ENCODE measurements around the gene SPEF1. TPM values are rescaled to one million over a fixed set of nuclear protein-coding genes. Genes with fewer than 3 reads are reported as not detected.

SPEF1 gene
- total and polyA plus RNA-seq, 2 of the 13 experiments (the other 11 are each of a cell fraction or from before 2014, with no cell fraction given), result 0.11 to 0.27 TPM

GRCh38 chr20:3811467-3812258, 30.4 kb upstream of the SPEF1 start (continued):
- TF ChIP-seq ZNF407 (CRISPR knock-in tag; IDR thresholded peaks at IDR 0.05; ENCODE audit: not compliant biosample characterization) (peak; percentile 85), ZBTB8A (CRISPR knock-in tag; IDR thresholded peaks at IDR 0.05; ENCODE audit: borderline replicate concordance, low read depth) (peak; percentile 61; the same call in 1 of the 2 replicates), ERF (CRISPR knock-in tag; IDR thresholded peaks at IDR 0.05) (peak; percentile 99), MEIS1 (CRISPR knock-in tag; IDR thresholded peaks at IDR 0.05; ENCODE audit: borderline replicate concordance) (peak; percentile 98), ZBTB34 (CRISPR knock-in tag; IDR thresholded peaks at IDR 0.05) (peak; percentile 90; the same call in 1 of the 2 replicates), ATF7 (IDR thresholded peaks at IDR 0.05) (no peak), ATF7 (CRISPR knock-in tag; IDR thresholded peaks at IDR 0.05) (peak; percentile 92), AGO2 (optimal IDR thresholded peaks at IDR 0.05; ENCODE audit: low read depth, low read length) (no peak), KAT8 (CRISPR knock-in tag; IDR thresholded peaks at IDR 0.05) (peak; percentile 92), MYC (CRISPR knock-in tag; IDR thresholded peaks at IDR 0.05; ENCODE audit: borderline replicate concordance) (peak; percentile 100), ZNF432 (CRISPR knock-in tag; IDR thresholded peaks at IDR 0.05; ENCODE audit: borderline replicate concordance) (no peak), PITX1 (CRISPR knock-in tag; IDR thresholded peaks at IDR 0.05) (peak; percentile 84), GLMP (CRISPR knock-in tag; IDR thresholded peaks at IDR 0.05; ENCODE audit: borderline replicate concordance) (no peak), HOXD1 (CRISPR knock-in tag; IDR thresholded peaks at IDR 0.05) (peak; percentile 96), HES4 (CRISPR knock-in tag; IDR thresholded peaks at IDR 0.05; ENCODE audit: borderline replicate concordance) (peak; percentile 91; the same call in 1 of the 2 replicates), ZC3H13 (CRISPR knock-in tag; IDR thresholded peaks at IDR 0.05) (peak; percentile 82), ZZZ3 (CRISPR knock-in tag; IDR thresholded peaks at IDR 0.05; ENCODE audit: borderline replicate concordance) (peak; percentile 95; the same call in 1 of the 2 replicates), ZNF367 (CRISPR knock-in tag; IDR thresholded peaks at IDR 0.05; ENCODE audit: borderline replicate concordance) (peak; percentile 90; the same call in 1 of the 2 replicates), ZNF589 (CRISPR knock-in tag; conservative IDR thresholded peaks at IDR 0.05) (peak; percentile 99)
